ENCODE data around the gene HTRA3. TPM values are rescaled to one million over a fixed set of nuclear protein-coding genes. Genes with fewer than 3 reads are reported as not detected.
A peak's percentile ranks its signal among the peaks of the same experiment; 100 is the strongest.

HTRA3 gene
- 2.3 to 5.5 TPM (median 4.8 TPM) in 3 replicates for total RNA-seq (2021)
- percentile 26 among the genes with signal in this experiment for Bru-seq, nascent RNA
- long read RNA-seq, experiment 1, transcript HTRA3-202 (7 exons, 2,023 nt): minor isoform, 5 of 22 reads
- long read RNA-seq, experiment 1, transcript HTRA3-201 (9 exons, 2,541 nt): major isoform, 12 of 22 reads
- long read RNA-seq, experiment 1, partial matches to known transcripts: 0 of 22 reads
- long read RNA-seq, experiment 1, other reads (novel, unspliced or antisense): 5 of 22 reads
- long read RNA-seq, experiment 2, partial matches to known transcripts: 1 of 7 reads
- long read RNA-seq, experiment 2, other reads (novel, unspliced or antisense): 2 of 7 reads
- long read RNA-seq, experiment 3: 0 reads

- no peaks in the 10 kb centered on the region for H3K36me3 Mint-ChIP-seq
- no peaks in the 10 kb centered on the region for H3K9me3 Mint-ChIP-seq
- DNase-seq (ENCODE audit: low spot score) (peak; percentile 56), ATAC-seq (peak; percentile 81)
- peaks cover 7% of the 10 kb centered on the region; the same call in 1 of the 2 replicates for H3K4me1 Mint-ChIP-seq
- peak within 1 kb of the TSS; percentile 54 for H3K4me3 Mint-ChIP-seq
- ChIA-PET POLR2A (no interaction called here), CTCF (interaction anchor here (0.6 to 2.8 kb wide), 8 partner anchors 28 to 338 kb away, joined by 3 to 16 read pairs (median 6); no protein-coding TSS in a partner anchor)
- peaks cover 31% of the 10 kb centered on the region for H3K27me3 Mint-ChIP-seq (ENCODE audit: low read depth)
- H3K27ac Mint-ChIP-seq: no peak within 1 kb of the TSS; the same call in 1 of the 2 replicates
- TF ChIP-seq PRDM15 (CRISPR knock-in tag; IDR thresholded peaks at IDR 0.05) (no peak), SP1 (CRISPR knock-in tag; conservative IDR thresholded peaks at IDR 0.05) (peak; percentile 42; the same call in 1 of the 2 replicates), JUN (CRISPR knock-in tag; IDR thresholded peaks at IDR 0.05) (no peak), ZNF416 (CRISPR knock-in tag; IDR thresholded peaks at IDR 0.05) (no peak), MLX (CRISPR knock-in tag; IDR thresholded peaks at IDR 0.05) (no peak), ZNF232 (CRISPR knock-in tag; IDR thresholded peaks at IDR 0.05) (no peak), ZNF671 (CRISPR knock-in tag; IDR thresholded peaks at IDR 0.05) (no peak), ATF6 (CRISPR knock-in tag; IDR thresholded peaks at IDR 0.05) (no peak), MAX (CRISPR knock-in tag; IDR thresholded peaks at IDR 0.05) (0 out of 2 replicates have a peak, but pooled peaks have one; percentile 7), ETV6 (CRISPR knock-in tag; IDR thresholded peaks at IDR 0.05) (0 out of 2 replicates have a peak, but pooled peaks have one; percentile 32), FOXP4 (CRISPR knock-in tag; IDR thresholded peaks at IDR 0.05) (0 out of 2 replicates have a peak, but pooled peaks have one; percentile 20), ZNF532 (CRISPR knock-in tag; IDR thresholded peaks at IDR 0.05; ENCODE audit: borderline replicate concordance) (no peak), SMAD4 (CRISPR knock-in tag; IDR thresholded peaks at IDR 0.05) (no peak), NFYB (CRISPR knock-in tag; conservative IDR thresholded peaks at IDR 0.05; ENCODE audit: low read depth) (no peak), NFE2L1 (CRISPR knock-in tag; IDR thresholded peaks at IDR 0.05) (no peak), EMX1 (CRISPR knock-in tag; IDR thresholded peaks at IDR 0.05) (no peak), ZNF423 (CRISPR knock-in tag; IDR thresholded peaks at IDR 0.05) (no peak), IRF1 (CRISPR knock-in tag; IDR thresholded peaks at IDR 0.05) (no peak), MYBL2 (CRISPR knock-in tag; IDR thresholded peaks at IDR 0.05) (0 out of 2 replicates have a peak, but pooled peaks have one; percentile 48), KAT7 (CRISPR knock-in tag; IDR thresholded peaks at IDR 0.05; ENCODE audit: borderline replicate concordance) (no peak), ZNF219 (CRISPR knock-in tag; IDR thresholded peaks at IDR 0.05; ENCODE audit: borderline replicate concordance) (no peak)
These were observed at the start of gene HTRA3 for GRCh38 chr4:8269535-8270417. TSS of gene HTRA3 (plus strand) at chr4:8269754. CDS start at chr4:8269969, 215 bp downstream.
